T-helper 1 cell (primary cell): ENCODE data around the gene TCOF1.
A peak's percentile ranks its signal among the peaks of the same experiment; 100 is the strongest.
"Not testable (repeated sequence)": the region's sequence is repeated elsewhere in the genome, so short reads cannot be mapped to it uniquely, and the experiment has no call there.

Experiments
- DNase-seq, 5 donors: peaks; one replicate each; pipeline ENCODE4 v3.0.0-alpha.2; 2012 to 2020

The TCOF1 gene

DNA sequence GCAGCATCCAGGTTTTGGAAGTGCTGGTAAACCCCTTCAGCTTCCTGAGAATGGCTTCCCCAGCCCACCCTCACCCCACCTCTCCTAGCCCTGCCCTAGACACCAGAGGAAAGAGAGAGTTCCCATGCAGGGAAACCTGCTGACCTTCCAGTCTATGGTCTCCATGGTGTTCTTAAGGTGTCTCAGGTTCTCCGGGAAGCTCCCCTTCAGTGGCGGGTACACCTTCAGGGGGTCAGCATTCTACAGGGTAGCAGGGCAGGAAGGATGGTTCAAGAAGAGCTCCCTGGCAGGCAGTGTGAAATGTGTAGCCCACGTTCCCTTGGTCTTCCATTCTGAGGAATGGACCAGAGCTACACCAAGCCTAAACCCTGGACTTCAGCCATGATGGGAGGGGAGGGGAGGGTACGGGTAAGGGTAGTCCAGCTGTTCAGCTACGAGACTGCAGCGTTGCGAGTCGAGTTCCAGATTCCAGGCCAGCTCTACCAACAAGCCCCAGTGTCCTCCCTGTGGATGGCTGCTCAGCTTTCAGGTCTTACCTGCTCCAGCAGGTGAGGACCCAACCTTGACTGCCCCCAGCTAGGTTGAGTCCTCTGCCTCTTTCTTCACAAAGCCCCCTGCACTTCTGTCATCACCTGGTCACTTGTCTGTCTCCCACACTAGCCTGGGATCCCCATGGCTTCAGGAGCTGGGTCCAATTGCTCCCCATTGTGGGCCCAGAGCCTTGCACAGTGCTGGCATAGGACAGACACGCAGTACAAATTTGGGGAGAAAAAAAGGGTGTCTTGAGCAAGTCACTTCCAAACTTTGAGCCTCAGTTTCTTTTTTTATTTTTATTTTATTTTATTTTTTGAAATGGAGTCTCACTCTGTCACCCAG lies 47.7 kb downstream of the TCOF1 start:
- no peak for DNase-seq

DNA sequence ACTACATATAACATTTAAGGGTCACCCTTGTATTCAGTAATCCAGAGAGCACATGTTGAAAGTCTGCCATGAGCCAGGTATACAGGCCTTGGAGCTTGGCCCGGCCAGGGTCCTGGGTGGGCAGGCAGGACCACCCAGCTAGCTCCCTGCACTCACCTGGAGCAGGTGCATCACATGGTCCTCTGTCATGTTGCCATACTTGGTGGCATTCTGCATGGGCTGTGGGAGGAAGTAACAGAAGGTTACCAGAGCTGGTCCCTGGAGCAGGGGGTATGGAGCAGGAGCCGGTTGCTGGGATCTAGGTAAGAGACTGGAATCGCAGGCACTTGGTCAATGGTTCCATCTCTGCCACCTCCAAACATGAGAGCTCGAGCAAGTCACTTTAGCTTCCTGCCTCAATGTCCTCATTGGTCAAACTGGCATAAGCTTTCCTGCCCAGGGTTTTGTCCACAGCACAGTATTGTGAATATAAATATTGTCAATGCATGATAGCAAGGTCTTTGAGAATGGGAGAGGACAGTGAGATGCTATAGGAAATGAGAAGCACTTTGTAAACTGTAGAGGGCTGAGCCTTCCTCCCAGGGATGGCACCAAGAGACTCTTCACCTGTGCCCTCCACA lies 48.7 kb downstream of the TCOF1 start:
- no peak for DNase-seq

DNA sequence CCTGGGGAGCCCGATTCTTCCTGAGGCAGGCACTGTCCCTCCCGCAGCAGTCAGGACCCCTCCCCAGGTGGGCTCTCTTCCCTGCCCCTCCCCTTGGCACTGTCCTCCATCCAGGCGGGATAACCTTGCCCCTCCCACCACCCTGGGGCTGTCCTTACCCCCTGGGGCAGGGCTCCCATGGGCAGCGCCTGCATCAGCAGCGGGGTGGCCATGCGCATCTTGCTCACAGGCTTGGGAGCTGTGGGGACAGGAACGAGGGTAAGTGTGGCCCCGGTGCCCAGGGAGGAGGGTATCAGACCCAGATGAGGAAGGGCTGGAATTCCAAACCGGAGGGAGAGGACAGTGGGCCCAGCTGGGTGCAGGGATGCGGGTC lies 49.2 kb downstream of the TCOF1 start:
- no peak for DNase-seq

GRCh38 chr5:150407096-150407720 lies 49.7 kb downstream of the TCOF1 start:
- DNase-seq = no peak

GRCh38 chr5:150408231-150408943 lies 50.9 kb downstream of the TCOF1 start:
- no peak for DNase-seq

- peak in 3 of 5 donors; percentile 22 to 81 (median 41) for DNase-seq
These were observed 52.4 kb downstream of the TCOF1 start for GRCh38 chr5:150409638-150410523.

GRCh38 chr5:150410524-150411244 lies 53.2 kb downstream of the TCOF1 start:
- peak in 4 of 5 donors; percentile 30 to 78 (median 44) for DNase-seq

DNA sequence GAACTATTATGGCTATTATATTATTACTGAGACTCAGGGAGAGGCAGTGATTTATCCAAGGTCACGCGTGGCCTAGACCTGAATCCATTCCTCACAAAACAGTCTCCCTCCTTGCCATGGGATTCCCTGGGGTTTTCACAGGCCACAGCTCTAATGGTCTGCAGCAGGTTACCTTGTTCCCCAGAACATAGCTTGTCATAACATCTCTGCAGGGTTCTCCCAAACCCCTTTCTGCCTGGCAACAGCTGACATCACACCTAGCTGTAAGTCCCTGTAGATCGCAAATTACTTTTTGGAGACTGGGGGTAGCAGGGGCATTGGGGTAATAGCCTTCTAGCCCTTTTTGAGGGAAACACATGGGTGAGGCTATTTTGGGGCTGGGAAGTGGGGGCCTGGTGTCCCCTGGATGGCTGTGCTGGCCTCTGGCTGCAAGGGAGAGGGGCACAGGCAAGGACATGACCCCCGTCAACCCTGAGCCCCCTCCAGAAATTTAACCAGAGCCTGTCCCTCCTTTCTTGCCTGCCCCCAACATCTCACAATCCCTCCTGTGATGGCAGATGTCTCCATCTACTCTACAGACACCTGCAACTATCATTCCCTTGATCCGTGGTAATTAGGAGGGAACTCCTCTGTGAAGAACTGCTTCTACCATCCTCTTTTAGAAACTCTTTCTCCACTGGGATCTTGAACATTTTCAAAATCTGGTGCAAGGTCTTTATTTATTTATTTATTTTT lies 53.9 kb downstream of the TCOF1 start:
- DNase-seq = peak in 4 of 5 donors; percentile 50 to 86 (median 58)

- peak; percentile 87 to 98 (median 90) for DNase-seq
These were observed 55.0 kb downstream of the TCOF1 start, which contains the start of gene CD74 for GRCh38 chr5:150412319-150413175. Gene CD74, minus strand, starts transcription at chr5:150412910. Its CDS starts 161 bp downstream, at chr5:150412749.

GRCh38 chr5:150413176-150413901 lies 55.8 kb downstream of the TCOF1 start:
- DNase-seq = no peak

DNA sequence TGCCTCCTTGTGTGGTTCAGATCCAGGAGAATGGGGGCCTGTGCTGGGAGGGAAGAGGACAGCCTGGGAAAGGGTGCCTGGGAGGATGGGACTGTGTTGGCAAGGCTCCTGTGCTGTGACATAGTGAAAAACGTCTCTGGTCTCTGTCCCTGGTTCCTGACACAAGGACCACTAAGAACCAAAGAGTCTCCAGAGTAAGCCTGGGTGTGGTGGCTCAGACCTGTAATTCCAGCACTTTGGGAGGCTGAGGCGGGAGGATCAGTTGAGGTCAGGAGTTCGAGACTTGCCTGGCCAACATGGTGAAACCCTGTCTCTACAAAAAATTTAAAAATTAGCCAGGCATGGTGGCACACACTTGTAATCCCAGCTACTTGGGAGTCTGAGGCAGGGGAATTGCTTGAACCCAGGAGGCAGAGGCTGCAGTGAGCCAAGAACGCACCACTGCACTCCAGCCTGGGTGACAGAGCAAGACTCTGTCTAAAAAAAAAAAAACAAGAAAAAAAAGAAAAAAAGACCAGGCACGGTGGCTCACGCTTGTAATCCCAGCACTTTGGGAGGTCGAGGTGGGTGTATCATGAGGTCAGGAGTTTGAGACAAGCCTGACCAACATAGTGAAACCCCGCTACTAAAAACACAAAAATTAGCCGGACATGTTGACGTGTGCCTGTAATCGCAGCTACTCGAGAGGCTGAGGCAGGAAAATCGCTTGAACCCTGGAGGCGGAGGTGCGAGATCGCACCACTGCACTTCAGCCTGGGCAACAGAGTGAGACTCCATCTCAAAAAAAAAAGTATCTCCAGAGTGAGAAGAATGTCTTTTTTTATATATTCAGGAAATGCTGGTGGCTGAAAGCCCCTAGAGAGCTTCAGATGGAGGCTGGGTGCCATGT lies 56.6 kb downstream of the TCOF1 start:
- not testable (repeated sequence) for DNase-seq

GRCh38 chr5:150419630-150420270 lies 62.3 kb downstream of the TCOF1 start:
- DNase-seq = no peak

GRCh38 chr5:150422075-150422474 lies 64.6 kb downstream of the TCOF1 start:
- no peak for DNase-seq

GRCh38 chr5:150422758-150423157 lies 65.3 kb downstream of the TCOF1 start:
- no peak for DNase-seq

DNA sequence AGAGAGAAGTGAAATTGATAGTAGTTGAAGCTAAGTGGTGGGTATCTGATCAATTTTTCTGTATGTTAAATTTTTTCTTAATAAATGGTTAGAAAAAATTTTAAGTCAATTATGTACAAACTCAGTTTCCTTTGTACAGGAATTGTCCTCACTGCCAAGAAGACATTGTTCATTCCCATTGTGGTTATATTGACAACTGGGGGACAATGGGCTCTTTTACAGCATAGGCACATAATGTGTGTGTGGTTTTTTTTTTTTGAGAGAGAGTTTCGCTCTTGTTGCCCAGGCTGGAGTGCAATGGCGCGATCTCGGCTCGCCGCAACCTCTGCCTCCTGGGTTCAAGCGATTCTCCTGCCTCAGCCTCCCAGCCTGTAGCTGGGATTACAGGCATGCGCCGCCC lies 68.7 kb downstream of the TCOF1 start:
- DNase-seq = not testable (repeated sequence)

GRCh38 chr5:150428106-150428876 lies 70.8 kb downstream of the TCOF1 start:
- DNase-seq = no peak
